AG08395 (cell line): ENCODE results near the gene FAM181A.
A peak's percentile ranks its signal among the peaks of the same experiment; 100 is the strongest.

Experiments
- DNase-seq: peaks from one replicate; pipeline ENCODE4 v3.0.0; 2012; ENCODE audit warnings: mixed read lengths, low spot score

The FAM181A gene

GRCh38 chr14:93903342-93904184 lies 23.6 kb upstream of the FAM181A start:
- DNase-seq, result no peak

DNA sequence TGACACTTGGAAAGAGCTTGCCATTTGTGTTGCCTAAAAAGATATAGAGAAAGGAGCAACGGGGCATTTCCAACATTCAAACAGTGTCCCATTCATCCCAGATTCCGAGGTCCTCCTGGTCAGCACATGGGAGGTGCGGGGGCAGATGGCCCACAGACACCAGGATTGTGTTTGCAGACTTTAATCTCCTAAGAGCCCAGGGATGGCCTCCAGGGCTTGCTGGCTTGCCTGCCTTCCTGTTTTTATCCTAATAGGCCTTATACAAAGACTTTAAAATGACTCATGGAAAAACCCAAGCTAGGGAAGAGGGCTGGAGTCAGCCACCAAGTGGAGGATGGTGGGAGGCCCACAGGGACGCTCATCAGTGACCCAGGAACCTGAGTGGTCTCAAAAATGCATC lies 21.5 kb upstream of the FAM181A start:
- DNase-seq, result no peak

DNA sequence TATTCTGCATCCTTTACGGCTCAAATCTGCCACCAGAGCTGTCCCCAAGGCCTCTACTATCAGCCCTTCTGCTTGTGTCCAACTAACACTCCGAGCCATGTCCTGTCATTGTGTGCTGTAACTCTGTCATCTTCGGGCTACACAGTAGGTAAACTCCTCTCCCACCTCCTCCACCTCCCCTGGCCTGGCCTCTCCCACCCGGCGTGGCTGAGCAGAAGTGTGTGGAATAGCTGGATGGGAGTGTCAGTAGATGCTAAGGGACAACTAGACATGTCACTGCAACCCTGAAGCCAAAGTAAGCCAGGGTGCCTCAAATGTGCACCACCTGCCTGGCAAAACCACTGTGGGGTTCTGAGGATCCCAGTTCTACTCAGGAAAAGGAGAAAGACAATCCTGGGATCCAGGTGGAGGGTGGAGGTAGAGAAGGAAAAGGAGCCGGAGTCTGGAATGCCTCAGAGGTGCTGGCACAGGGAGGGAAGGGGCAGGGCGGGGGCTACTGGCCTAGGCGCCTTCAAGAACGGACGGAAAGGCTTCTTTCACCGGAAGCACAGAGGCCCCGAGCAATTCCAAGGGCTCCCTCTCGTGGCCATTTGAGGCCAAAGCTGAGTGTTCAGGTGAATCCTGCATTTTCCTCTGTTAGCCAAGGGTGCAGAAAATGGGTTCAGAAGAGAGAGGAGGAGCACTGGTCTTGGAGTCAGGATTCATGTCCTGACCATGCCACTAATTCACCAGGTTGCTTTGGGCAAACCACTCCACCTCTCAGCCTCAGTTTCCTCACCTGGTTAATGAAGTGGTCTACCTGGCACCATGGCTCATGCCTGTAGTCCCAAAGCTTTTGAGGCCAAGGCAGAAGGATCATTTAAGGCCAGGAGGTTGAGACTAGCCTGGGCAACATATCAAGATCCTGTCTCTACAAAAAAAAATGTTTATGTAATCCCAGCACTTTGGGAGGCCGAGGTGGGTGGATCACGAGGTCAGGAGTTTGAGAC lies 20.5 kb upstream of the FAM181A start:
- peak; percentile 56 for DNase-seq

- DNase-seq, result no peak
Observed at GRCh38 chr14:93909429-93910128, 17.6 kb upstream of the FAM181A start.

- DNase-seq, result no peak
Observed at GRCh38 chr14:93911975-93912615, 15.0 kb upstream of the FAM181A start.

DNA sequence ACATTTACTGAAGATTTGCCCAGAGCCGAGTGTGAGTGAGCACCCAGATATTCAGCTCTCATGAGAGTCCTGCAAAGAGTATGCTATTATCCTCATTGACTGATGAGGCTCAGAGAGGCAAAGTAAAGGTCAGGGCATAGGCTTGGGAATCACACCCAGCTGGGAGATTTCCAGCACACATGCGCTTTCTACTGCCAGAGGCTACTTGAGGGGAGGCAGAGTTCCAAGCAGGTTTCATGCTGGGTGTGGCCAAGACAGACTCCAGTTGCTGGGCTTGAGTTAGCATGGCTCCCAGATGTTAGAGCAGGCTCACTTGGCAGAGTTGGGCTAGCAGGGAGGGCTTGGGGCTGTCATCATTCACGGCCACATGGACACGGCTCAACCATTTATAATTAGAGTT lies 14.4 kb upstream of the FAM181A start:
- DNase-seq, result no peak

- DNase-seq, result no peak
Observed at GRCh38 chr14:93914278-93914677, 12.9 kb upstream of the FAM181A start.

DNA sequence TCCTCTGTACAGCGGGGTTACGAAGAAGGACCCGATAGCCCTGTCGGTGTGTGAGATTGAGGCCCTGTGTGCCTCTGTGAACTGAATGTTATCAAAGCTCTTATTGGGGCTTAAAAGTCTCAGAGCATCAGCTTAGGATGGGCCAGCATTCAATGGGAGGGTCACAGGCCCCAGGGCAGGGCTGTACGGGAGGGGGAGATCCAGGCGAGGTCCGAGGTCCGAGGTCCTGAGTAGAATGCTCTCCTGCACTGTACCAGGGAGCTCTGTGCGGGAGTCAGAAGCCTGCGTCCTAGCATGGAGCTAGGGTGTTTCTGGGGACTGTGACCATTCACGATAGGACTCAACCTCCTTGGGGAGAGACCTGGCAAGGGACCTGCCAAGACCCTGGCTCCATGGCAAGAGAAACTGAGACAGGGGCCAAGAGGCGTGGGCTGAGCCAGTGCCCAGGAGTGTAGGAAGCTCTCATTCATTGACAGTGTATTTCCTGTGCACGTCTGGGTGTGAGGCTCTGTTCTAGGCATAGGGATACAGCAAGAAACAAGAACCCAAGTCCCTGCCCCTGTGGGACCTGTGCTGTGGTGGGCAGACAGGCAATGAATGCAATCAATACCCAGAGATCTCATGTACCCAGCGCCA lies 12.0 kb upstream of the FAM181A start:
- no peak for DNase-seq

- DNase-seq, result no peak
Observed at GRCh38 chr14:93915800-93916199, 11.3 kb upstream of the FAM181A start.

DNA sequence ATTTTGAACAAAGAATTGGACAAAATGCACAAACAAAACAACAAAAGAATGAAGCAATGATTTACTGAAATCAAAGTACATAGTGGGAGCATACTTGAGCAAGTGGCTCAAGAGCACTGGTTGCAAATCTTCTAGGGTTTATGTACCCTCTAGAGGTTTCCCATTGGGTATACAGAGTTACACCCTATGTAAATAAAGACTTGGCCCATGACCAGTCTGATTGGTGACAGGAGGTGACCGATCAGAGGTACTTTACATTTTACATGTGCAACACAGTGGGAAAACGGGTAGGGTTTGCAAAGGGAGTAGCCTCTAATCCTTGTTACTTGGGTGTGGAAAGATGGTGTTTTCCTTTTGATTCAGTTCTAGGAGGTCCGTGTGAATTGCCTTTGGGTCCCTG lies 10.6 kb upstream of the FAM181A start:
- DNase-seq, result no peak

GRCh38 chr14:93917141-93917540 lies 10.0 kb upstream of the FAM181A start:
- DNase-seq, result no peak

- DNase-seq, result no peak
Observed at GRCh38 chr14:93921001-93921806, 5.9 kb upstream of the FAM181A start.

GRCh38 chr14:93923626-93924025 lies 3.5 kb upstream of the FAM181A start:
- no peak for DNase-seq

DNA sequence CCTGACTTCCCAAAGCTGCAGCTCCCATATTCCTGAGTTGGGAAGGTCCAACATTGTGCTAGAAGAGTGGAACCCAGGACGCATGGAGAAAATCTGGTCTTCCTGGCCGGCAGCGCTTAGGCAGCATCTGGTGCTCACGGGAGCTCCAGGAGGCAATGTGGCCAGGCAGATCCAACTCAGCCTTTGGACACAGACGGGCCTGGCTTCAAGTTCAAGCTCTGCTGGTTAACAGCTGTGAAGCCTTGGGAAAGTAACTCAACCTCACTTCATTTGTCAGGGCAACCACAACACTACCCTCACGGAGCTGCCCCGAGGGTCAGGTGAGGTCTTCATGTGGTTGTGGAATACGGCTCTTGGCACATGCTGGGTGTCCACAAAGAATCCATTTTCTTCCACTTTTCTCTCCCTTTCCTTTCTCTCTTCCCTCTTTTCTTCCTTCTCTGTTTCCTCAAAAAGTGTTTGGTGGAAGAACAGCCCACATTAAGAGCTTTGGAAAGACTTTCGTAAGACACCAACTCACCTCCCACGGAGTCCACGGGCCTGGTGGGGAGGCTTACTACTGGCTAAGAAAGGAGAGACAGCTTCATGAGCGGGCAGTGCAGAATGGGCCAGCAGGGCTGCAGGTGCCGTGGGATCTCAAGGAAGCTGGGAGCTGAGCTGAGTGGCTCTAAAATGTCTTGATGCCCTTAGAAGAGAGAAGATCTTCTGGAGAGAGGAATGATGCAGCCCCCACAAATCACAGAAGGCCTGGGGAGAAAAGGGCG lies 2.4 kb upstream of the FAM181A start:
- no peak for DNase-seq

- DNase-seq, result no peak
Observed at GRCh38 chr14:93925374-93925895, 1.7 kb upstream of the FAM181A start.

DNA sequence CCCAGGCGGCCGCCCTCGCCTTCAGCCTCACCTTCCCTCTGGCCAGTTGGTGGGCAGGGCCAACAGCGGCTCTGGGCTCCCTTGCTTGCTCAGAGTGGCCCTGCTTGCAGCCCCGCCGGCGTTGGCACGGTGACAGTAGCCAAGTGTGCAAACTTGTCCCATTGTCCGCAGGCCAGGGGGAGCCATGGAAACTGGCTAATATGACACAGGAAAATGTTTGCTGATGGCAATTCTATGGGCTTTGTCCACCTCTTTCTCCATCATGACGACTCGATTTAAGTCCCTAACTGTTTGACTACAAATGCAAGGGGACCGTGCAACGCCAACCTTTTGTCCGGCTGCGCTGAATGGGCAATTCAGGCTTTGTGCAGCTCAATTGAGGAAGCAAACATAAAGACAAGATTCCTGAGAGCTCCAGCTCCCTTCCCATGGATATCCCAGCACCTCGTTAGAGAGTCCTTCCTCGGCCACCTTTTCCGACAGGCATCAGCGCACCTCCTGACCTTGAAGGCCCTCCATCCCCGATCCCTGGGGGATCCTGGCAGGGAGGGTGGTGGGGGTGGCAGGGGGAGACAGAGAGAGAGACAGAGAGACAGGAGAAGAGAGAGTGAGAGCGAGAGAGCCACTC lies 785 bp upstream of the FAM181A start:
- DNase-seq, result no peak

GRCh38 chr14:93927800-93928145 lies 629 bp downstream of the FAM181A start:
- no peak for DNase-seq

GRCh38 chr14:93928184-93929047 lies 1.3 kb downstream of the FAM181A start:
- no peak for DNase-seq
